Measurements from ENCODE around the gene FBXL5.
"Not testable (repeated sequence)": the region's sequence is repeated elsewhere in the genome, so short reads cannot be mapped to it uniquely, and the experiment has no call there.

Gene FBXL5

GRCh38 chr4:15652191-15652590 lies 3.0 kb downstream of the FBXL5 start:
- no peaks in the 10 kb centered on the region for H3K36me3 Mint-ChIP-seq
- H3K4me1 Mint-ChIP-seq = peaks cover 23 to 59% of the 10 kb centered on the region in 2 donors
- no peak for DNase-seq
- no peaks in the 10 kb centered on the region for H3K27me3 Mint-ChIP-seq
- no peak overlapping the region for H3K4me3 Mint-ChIP-seq
- ATAC-seq (replicated peaks) = no peak
- H3K9me3 Mint-ChIP-seq = no peaks in the 10 kb centered on the region
- no peak overlapping the region for H3K27ac Mint-ChIP-seq

GRCh38 chr4:15651676-15652075 lies 3.5 kb downstream of the FBXL5 start:
- Mint-ChIP-seq H3K4me3 (no peak overlapping the region), H3K4me1 (peaks cover 23 to 59% of the 10 kb centered on the region in 2 donors), H3K36me3 (no peaks in the 10 kb centered on the region), H3K9me3 (no peaks in the 10 kb centered on the region), H3K27me3 (no peaks in the 10 kb centered on the region), H3K27ac (no peak overlapping the region)
- DNase-seq (no peak), ATAC-seq (replicated peaks) (no peak)

- no peaks in the 10 kb centered on the region for H3K9me3 Mint-ChIP-seq
- ATAC-seq (replicated peaks) (peak; percentile 60 to 64), DNase-seq (peak; percentile 30)
- no peak overlapping the region for H3K27ac Mint-ChIP-seq
- H3K36me3 Mint-ChIP-seq = no peaks in the 10 kb centered on the region
- no peak overlapping the region for H3K4me3 Mint-ChIP-seq
- H3K4me1 Mint-ChIP-seq = peaks cover 18 to 48% of the 10 kb centered on the region in 2 donors
- no peaks in the 10 kb centered on the region for H3K27me3 Mint-ChIP-seq
Measured at GRCh38 chr4:15649914-15650545, 5.1 kb downstream of the FBXL5 start.

GRCh38 chr4:15648600-15648999 lies 6.6 kb downstream of the FBXL5 start:
- ATAC-seq (replicated peaks) = no peak
- Mint-ChIP-seq H3K27ac (no peak overlapping the region), H3K4me1 (peaks cover 19 to 46% of the 10 kb centered on the region in 2 donors), H3K4me3 (no peak overlapping the region), H3K9me3 (no peaks in the 10 kb centered on the region), H3K36me3 (peaks cover 0 to 6% of the 10 kb centered on the region in 2 donors), H3K27me3 (no peaks in the 10 kb centered on the region)
- DNase-seq = no peak

- DNase-seq (no peak), ATAC-seq (replicated peaks) (no peak)
- Mint-ChIP-seq H3K36me3 (peaks cover 6 to 25% of the 10 kb centered on the region in 2 donors), H3K27ac (no peak overlapping the region), H3K4me3 (no peak overlapping the region), H3K27me3 (no peaks in the 10 kb centered on the region), H3K9me3 (no peaks in the 10 kb centered on the region), H3K4me1 (peaks cover 2 to 12% of the 10 kb centered on the region in 2 donors)
Measured at GRCh38 chr4:15638418-15638817, 16.7 kb downstream of the FBXL5 start.

- peaks cover 12 to 32% of the 10 kb centered on the region in 2 donors for H3K36me3 Mint-ChIP-seq
- H3K9me3 Mint-ChIP-seq = no peaks in the 10 kb centered on the region
- ATAC-seq (replicated peaks) = no peak
Measured at GRCh38 chr4:15636818-15637217, 18.3 kb downstream of the FBXL5 start.

GRCh38 chr4:15617407-15617806 lies 37.8 kb downstream of the FBXL5 start:
- peaks cover 63 to 74% of the 10 kb centered on the region in 2 donors for H3K36me3 Mint-ChIP-seq

More at GRCh38 chr4:15636818-15637217, 18.3 kb downstream of the FBXL5 start:
- no peak overlapping the region for H3K4me3 Mint-ChIP-seq
- no peak overlapping the region for H3K27ac Mint-ChIP-seq
- H3K27me3 Mint-ChIP-seq = no peaks in the 10 kb centered on the region
- H3K4me1 Mint-ChIP-seq = peaks cover 2 to 5% of the 10 kb centered on the region in 2 donors
- no peak for DNase-seq

GRCh38 chr4:15614891-15615290 lies 40.3 kb downstream of the FBXL5 start:
- not testable (repeated sequence) for H3K27ac Mint-ChIP-seq; H3K4me3 Mint-ChIP-seq; H3K27me3 Mint-ChIP-seq; DNase-seq; ATAC-seq (replicated peaks)
- H3K36me3 Mint-ChIP-seq = peaks cover 49 to 54% of the 10 kb centered on the region in 2 donors
- peaks cover 14 to 26% of the 10 kb centered on the region in 2 donors for H3K4me1 Mint-ChIP-seq
- H3K9me3 Mint-ChIP-seq = peaks cover 9 to 12% of the 10 kb centered on the region in 2 donors

More at GRCh38 chr4:15617407-15617806, 37.8 kb downstream of the FBXL5 start:
- not testable (repeated sequence) for DNase-seq; H3K4me3 Mint-ChIP-seq; ATAC-seq (replicated peaks); H3K27me3 Mint-ChIP-seq; H3K27ac Mint-ChIP-seq
- peaks cover 9 to 15% of the 10 kb centered on the region in 2 donors for H3K9me3 Mint-ChIP-seq
- H3K4me1 Mint-ChIP-seq = peaks cover 16 to 29% of the 10 kb centered on the region in 2 donors

GRCh38 chr4:15612136-15612535 lies 43.0 kb downstream of the FBXL5 start:
- H3K27ac Mint-ChIP-seq = no peak overlapping the region
- DNase-seq (no peak), ATAC-seq (replicated peaks) (no peak)
- peaks cover 32 to 37% of the 10 kb centered on the region in 2 donors for H3K36me3 Mint-ChIP-seq
- H3K4me3 Mint-ChIP-seq = no peak overlapping the region
- H3K4me1 Mint-ChIP-seq = peaks cover 12 to 19% of the 10 kb centered on the region in 2 donors
- H3K27me3 Mint-ChIP-seq = no peaks in the 10 kb centered on the region
- peaks cover 5 to 8% of the 10 kb centered on the region in 2 donors for H3K9me3 Mint-ChIP-seq

- no peaks in the 10 kb centered on the region for H3K27me3 Mint-ChIP-seq
- H3K36me3 Mint-ChIP-seq = peaks cover 20 to 31% of the 10 kb centered on the region in 2 donors
- DNase-seq (no peak), ATAC-seq (replicated peaks) (no peak)
- H3K4me3 Mint-ChIP-seq = no peak overlapping the region
- no peak overlapping the region for H3K27ac Mint-ChIP-seq
- H3K4me1 Mint-ChIP-seq = peaks cover 8 to 11% of the 10 kb centered on the region in 2 donors
- H3K9me3 Mint-ChIP-seq = peaks cover 0 to 3% of the 10 kb centered on the region in 2 donors
Measured at GRCh38 chr4:15610855-15611254, 44.3 kb downstream of the FBXL5 start.

- H3K36me3 Mint-ChIP-seq = peaks cover 32 to 49% of the 10 kb centered on the region in 2 donors
- H3K4me1 Mint-ChIP-seq = peaks cover 0 to 2% of the 10 kb centered on the region in 2 donors
- H3K4me3 Mint-ChIP-seq = no peak overlapping the region
- no peaks in the 10 kb centered on the region for H3K9me3 Mint-ChIP-seq
- DNase-seq (no peak), ATAC-seq (replicated peaks) (no peak)
- H3K27ac Mint-ChIP-seq = no peak overlapping the region
- no peaks in the 10 kb centered on the region for H3K27me3 Mint-ChIP-seq
Measured at GRCh38 chr4:15605537-15605936, 49.6 kb downstream of the FBXL5 start.

- Mint-ChIP-seq H3K27me3 (no peaks in the 10 kb centered on the region), H3K27ac (no peak overlapping the region), H3K4me3 (no peak overlapping the region), H3K36me3 (peaks cover 27 to 42% of the 10 kb centered on the region in 2 donors), H3K9me3 (no peaks in the 10 kb centered on the region), H3K4me1 (peaks cover 0 to 2% of the 10 kb centered on the region in 2 donors)
- no peak for DNase-seq
- ATAC-seq (replicated peaks) = no peak
Measured at GRCh38 chr4:15601862-15602261, 53.3 kb downstream of the FBXL5 start.

GRCh38 chr4:15600176-15600575 lies 55.0 kb downstream of the FBXL5 start:
- no peak overlapping the region for H3K27ac Mint-ChIP-seq
- ATAC-seq (replicated peaks) = no peak
- no peaks in the 10 kb centered on the region for H3K27me3 Mint-ChIP-seq
- no peak for DNase-seq
- H3K36me3 Mint-ChIP-seq = peaks cover 22 to 33% of the 10 kb centered on the region in 2 donors
- H3K4me1 Mint-ChIP-seq = peaks cover 0 to 2% of the 10 kb centered on the region in 2 donors
- H3K4me3 Mint-ChIP-seq = no peak overlapping the region
- no peaks in the 10 kb centered on the region for H3K9me3 Mint-ChIP-seq

- no peak for DNase-seq
- no peak overlapping the region for H3K27ac Mint-ChIP-seq
- peaks cover 15 to 20% of the 10 kb centered on the region in 2 donors for H3K36me3 Mint-ChIP-seq
- no peaks in the 10 kb centered on the region for H3K9me3 Mint-ChIP-seq
- H3K27me3 Mint-ChIP-seq = no peaks in the 10 kb centered on the region
- no peaks in the 10 kb centered on the region for H3K4me1 Mint-ChIP-seq
- H3K4me3 Mint-ChIP-seq = no peak overlapping the region
- ATAC-seq (replicated peaks) = no peak
Measured at GRCh38 chr4:15598644-15599043, 56.5 kb downstream of the FBXL5 start.

GRCh38 chr4:15592799-15593198 lies 62.4 kb downstream of the FBXL5 start:
- no peaks in the 10 kb centered on the region for H3K27me3 Mint-ChIP-seq
- H3K36me3 Mint-ChIP-seq = no peaks in the 10 kb centered on the region
- H3K4me1 Mint-ChIP-seq = no peaks in the 10 kb centered on the region
- no peak overlapping the region for H3K4me3 Mint-ChIP-seq
- DNase-seq (no peak), ATAC-seq (replicated peaks) (no peak)
- no peak overlapping the region for H3K27ac Mint-ChIP-seq
- no peaks in the 10 kb centered on the region for H3K9me3 Mint-ChIP-seq

Measured in stimulated activated naive B cell treated with anti-CD40 and anti-IgM and Interleukin-4, amounts not matched to agents 10 μg/mL and 1 μg/mL and 100 μg/mL, for 72 hours (primary cell).